Lung microvascular endothelial cell (primary cell): ENCODE measurements around the gene FBXO34. TPM values are rescaled to one million over a fixed set of nuclear protein-coding genes. Genes with fewer than 3 reads are reported as not detected.
A peak's percentile ranks its signal among the peaks of the same experiment; 100 is the strongest.
"Not testable (repeated sequence)": the region's sequence is repeated elsewhere in the genome, so short reads cannot be mapped to it uniquely, and the experiment has no call there.

Experiments used
- DNase-seq, 2 donors: peaks; one replicate each; pipeline versions ENCODE4 v3.0.0 to v3.0.0-alpha.2; 2010; ENCODE audit warnings: low read depth in 2 of 2
- total RNA-seq: library from RNA; depleted of rRNA; stranded (reverse); fragments of >200 nt; gene quantifications from 2 replicates; pipeline ENCODE4 v1.2.1, GENCODE V29; 2014

The FBXO34 gene
- total RNA-seq, 1 donor from 2014 or later = 21.6 TPM

DNA sequence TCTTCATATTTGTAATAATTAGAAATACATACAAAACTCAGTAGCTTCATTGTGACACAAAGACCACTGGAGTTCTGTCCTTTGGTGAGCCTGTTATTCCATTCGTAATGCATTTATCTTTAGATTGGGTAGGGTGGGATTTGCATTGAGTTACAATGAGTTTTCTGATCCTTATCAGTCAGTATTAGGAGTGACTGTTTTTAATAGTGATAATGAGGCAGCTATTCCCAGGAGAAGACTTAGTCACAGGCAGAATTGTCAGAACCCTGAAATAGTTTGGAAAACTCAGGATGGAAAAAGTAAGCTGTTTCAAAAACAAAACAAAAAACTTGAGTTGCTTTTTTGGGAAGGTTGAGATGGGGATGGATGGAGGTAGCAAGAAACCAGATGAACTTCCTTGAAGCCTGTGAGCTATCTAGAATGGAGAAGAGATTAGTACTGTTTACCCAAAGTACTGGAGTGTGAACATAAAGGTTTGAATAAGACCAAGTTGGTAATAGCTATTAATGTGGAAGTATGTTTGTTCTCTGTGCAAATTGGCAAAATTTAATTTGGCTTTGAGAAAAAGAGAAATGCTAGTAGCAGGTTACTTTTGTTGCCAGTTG lies 38.6 kb downstream of the FBXO34 start:
- DNase-seq = no peak

- DNase-seq = not testable (repeated sequence)
Observed at GRCh38 chr14:55312379-55313030, 41.3 kb downstream of the FBXO34 start.

DNA sequence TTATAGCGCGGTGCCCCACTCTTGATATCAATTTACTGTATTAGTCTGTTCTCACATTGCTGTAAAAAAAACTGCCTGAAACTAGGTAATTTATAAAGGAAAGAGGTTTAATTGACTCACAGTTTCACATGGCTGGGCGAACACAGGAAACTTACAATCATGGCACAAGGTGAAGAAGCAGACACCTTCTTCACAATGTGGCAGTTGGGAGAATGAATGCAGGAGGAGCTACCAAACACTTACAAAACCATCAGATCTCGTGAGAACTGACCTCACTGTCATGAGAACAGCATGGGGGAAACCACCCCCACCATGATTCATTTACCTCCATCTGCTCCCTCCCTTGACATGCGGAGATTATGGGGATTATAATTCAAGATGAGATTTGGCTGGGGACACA lies 42.3 kb downstream of the FBXO34 start:
- DNase-seq = no peak

GRCh38 chr14:55314449-55314848 lies 43.2 kb downstream of the FBXO34 start:
- no peak for DNase-seq

- no peak for DNase-seq
Observed at GRCh38 chr14:55316564-55316963, 45.3 kb downstream of the FBXO34 start.

- DNase-seq = no peak
Observed at GRCh38 chr14:55317542-55318306, 46.5 kb downstream of the FBXO34 start.

- no peak for DNase-seq
Observed at GRCh38 chr14:55318694-55319093, 47.5 kb downstream of the FBXO34 start.

DNA sequence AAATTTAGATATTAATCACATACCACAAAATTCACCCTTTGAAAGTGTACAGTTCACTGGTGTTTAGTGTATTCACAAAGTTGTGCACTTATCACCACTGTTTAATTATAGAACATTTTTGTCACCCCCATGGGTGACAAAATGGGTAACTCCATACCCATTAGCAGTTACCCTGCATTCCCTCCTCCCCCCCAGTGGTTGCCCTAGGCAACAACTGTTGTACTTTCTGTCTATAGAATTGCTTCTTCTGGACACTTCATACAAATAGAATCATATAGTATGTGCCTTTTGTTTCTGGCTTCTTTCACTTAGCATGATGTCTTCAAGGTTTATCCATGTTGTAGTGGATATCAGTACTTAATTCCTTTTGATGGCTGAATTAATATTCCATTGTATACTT lies 52.7 kb downstream of the FBXO34 start:
- DNase-seq = no peak

DNA sequence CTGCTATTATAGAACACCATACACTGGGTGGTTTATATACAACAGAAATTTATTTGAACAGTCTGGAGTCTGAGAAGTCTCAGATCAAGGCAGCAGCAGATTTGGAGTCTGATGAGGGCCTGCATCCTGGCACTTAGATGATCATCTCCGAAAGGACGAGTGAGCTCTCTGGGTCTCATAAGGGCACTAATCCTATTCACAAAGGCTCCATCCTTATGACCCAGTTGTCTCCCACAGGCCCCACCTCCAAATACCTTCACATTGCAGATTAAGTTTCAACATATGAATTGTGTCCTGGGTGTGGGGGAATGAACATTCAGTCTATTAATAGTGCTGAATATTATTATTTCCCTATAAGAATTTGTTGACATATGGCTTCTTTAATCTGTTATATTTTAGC lies 53.6 kb downstream of the FBXO34 start:
- DNase-seq = no peak

DNA sequence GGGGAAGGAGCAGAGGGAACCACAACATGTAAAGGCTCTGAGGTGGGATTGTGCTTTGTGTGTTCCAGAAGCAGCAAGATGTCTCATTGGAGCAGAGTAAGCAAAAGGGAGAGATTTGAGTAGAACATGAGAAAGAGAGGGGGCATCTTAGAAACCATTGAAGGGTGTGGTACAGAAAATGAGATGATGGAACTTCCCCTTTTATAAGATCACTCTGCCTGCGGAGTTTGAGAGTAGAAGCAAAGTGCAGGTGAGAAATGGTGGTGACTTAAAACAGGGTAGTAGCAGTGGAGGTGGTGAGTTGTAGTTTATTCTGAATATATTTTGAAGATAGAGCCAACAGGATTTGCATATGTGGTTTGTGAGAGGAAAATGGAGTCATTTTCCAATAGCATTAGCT lies 56.0 kb downstream of the FBXO34 start:
- DNase-seq = no peak

GRCh38 chr14:55328317-55328716 lies 57.1 kb downstream of the FBXO34 start:
- no peak for DNase-seq

DNA sequence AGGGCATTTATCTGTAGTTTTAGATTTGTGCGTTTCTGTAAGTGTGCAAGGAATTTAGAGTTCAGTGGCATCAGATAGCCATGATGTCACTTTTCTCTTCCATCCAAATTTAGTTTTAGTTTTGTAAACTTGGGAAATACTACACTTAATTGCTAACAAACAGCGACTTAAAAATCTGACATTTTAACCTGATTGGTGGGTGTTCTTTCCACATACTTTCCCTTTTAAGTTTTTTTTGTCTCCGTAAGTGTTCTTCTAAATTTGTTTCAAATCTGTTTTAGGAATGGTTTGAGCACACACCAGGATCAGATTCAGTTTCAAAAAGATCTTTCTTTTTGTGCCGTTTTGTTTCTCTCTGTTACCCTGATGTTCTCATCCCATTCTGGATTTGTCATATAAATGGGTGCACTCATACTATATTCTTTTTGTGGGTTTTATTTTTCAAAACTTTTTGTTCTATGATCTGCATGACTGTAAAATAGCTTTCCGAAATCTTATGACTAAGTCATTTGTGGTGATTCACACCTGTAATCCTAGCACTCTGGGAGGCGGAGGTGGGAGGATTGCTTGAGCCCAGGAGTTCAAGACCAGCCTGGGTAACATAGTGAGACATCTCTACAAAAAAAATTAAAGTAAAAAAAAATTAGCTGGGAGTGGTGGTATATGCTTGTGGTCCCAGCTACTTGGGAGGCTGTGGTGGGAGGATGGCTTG lies 58.9 kb downstream of the FBXO34 start:
- no peak for DNase-seq

DNA sequence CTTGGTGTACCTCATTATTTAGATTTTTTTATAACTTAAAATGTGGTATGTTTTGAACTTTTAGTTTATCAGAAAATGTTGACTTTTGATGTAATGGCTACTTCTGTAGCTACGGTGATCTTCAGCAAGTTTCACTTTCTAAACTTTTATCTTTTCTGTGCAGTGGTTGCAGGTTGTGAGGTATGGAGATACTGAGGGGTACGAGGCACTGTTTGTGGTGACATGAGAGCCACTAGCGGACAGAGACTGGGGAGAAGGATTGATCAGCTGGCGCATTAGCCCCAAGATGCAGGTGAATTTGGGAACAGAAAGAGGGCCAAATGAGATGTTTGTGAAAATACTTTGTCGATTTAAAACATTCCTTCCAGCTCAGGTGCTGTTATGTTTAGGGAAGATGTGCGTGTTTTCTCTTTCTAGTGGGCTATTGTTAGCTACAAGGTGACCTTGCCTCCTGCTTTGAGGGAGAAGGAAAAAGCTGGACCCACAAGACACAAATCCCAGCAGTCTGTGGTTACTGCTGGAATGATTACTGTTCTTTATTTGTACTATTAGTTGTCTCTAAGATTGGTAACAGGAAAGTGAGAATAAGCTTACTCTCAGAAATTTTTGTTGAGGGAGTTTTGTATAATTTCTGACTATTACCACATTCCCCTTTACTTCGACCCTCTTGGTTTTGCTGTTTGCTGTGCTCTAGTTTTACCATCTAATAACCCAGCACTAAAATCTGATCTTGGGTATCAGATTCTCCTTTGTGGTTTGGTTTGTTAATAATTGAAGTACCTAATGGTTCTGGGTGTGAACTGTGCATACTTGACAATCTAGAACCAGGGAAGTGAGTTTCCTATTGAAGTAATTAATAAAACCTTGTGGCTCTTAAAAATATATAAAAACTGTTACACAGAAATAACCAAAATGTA lies 61.7 kb downstream of the FBXO34 start:
- peak in 1 of 2 donors; percentile 17 for DNase-seq

DNA sequence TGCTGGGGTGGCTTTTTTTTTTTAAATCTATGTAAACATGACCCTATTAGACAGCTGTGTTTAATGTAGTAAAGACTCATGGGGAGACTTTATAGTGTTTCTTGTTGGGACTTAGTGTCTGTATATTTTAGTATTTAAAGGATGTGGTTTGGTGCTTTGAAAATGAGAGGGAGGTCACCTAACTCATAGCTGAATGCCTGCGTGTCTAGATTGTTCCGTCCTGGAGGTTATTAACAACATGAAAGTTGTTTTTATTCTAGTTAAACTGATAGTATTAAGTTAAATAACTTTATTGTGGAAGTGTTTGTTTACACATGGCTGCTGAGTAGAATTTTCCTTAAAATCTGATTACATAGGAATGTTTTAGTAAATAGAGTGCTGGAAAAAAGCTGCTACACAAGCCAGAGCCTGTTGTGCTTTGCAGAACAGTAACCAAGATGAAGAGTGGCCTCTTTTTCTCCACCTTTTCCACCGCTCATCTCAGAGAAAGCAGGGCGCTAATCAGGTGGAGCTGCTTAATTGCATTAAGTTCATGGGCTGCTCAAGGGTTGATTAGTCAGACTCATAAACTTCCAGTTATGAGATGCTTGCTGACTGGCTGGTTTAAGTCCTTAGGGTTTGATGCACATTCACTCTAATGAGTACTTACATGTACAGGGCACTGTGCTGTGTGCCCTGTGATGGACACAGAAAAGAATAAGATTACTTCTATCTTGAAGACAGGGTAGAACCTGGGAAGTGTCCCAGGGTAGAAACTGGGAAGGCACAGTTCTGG lies 62.7 kb downstream of the FBXO34 start:
- DNase-seq = no peak

GRCh38 chr14:55336162-55336561 lies 64.9 kb downstream of the FBXO34 start:
- DNase-seq = peak; percentile 30 to 44

- DNase-seq = no peak
Observed at GRCh38 chr14:55336691-55337090, 65.5 kb downstream of the FBXO34 start.

- no peak for DNase-seq
Observed at GRCh38 chr14:55339770-55340169, 68.5 kb downstream of the FBXO34 start.

DNA sequence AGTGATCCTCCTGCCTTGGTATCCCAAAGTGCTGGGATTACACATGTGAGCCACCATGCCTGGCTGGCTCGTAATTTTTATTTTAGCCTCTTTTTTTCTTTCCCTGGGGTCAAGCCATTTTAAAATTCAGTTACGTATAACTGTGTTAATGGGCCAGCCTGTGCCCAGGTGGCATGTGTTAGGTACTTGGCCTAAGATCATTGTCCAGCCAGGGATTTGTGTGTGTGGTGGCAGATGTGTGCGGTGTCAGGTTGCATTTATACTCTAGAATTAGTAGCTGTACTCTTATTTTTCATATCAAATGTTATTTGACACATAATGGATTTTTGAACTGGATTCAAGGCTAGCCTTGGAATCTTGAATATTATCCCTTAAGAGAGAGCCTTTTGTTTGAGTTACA lies 69.3 kb downstream of the FBXO34 start:
- no peak for DNase-seq

- no peak for DNase-seq
Observed at GRCh38 chr14:55341781-55342180, 70.6 kb downstream of the FBXO34 start.

DNA sequence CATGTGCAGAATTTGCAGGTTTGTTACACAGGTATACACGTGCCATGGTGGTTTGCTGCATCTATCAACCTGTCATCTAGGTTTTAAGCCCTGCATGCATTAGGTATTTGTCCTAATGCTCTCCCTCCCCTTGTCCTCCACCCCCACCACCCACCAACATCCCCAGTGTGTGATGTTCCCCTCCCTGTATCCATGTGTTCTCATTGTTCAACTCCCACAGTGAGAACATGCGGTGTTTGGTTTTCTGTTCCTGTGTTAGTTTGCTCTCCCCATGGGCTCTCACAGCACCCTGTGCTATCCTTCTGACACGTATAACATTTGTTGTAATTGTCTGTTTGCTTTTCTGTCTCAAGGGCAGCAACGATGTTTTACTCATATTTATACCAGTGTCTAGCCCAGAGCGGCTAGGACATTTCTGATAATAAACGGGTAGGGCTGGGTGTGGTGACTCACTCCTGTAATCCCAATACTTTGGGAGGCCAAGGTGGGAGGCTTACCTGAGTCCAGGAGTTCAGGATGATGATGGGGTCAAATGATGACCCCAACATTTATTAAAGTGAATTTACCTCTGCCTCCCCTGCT lies 73.5 kb downstream of the FBXO34 start:
- DNase-seq = not testable (repeated sequence)
